Heart left ventricle (tissue), 16 donors: ENCODE data around the gene KMT2B. TPM values are rescaled to one million over a fixed set of nuclear protein-coding genes. Genes with fewer than 3 reads are reported as not detected.

Experiments
- ATAC-seq, 4 donors: fragments of 200-7000 bp; cut with Tn5 transposase; one replicate each; pipeline ENCODE4 v1.9.1; 2020 to 2022; ENCODE audit warnings: moderate library complexity in 4 of 4, mild to moderate bottlenecking in 3 of 4, moderate number of reproducible peaks in 1 of 4
- DNase-seq, 5 donors: peaks; one replicate each; pipeline ENCODE4 v3.0.0-alpha.2; 2020
- H3K27ac ChIP-seq, 12 donors: fragments of 200-600 bp; sonication (generic) in 4 of 12; one replicate each; pipeline versions ENCODE4 v1.5.0 to v1.8.0; 2016 to 2022; ENCODE audit warnings: mild to moderate bottlenecking in 2 of 12
- H3K27me3 ChIP-seq, 9 donors: fragments of 200-600 bp; sonication (generic) in 2 of 9; one replicate each; pipeline versions ENCODE4 v1.5.1 to v1.8.0; 2016 to 2022; ENCODE audit warnings: mild to moderate bottlenecking in 3 of 9
- H3K36me3 ChIP-seq, 9 donors: fragments of 200-600 bp; sonication (generic) in 2 of 9; one replicate each; pipeline versions ENCODE4 v1.5.0 to v1.8.0; 2018 to 2022; ENCODE audit warnings: mild to moderate bottlenecking in 2 of 9
- H3K4me1 ChIP-seq, 12 donors: fragments of 200-600 bp; sonication (generic) in 4 of 12; one replicate each; pipeline versions ENCODE4 v1.5.0 to v1.8.0; 2016 to 2022; ENCODE audit warnings: mild to moderate bottlenecking in 3 of 12
- H3K4me3 ChIP-seq, 12 donors: fragments of 200-600 bp; sonication (generic) in 4 of 12; one replicate each; pipeline versions ENCODE4 v1.5.0 to v1.8.0; 2017 to 2022; ENCODE audit warnings: mild to moderate bottlenecking in 9 of 12, moderate library complexity in 4 of 12
- H3K9me3 ChIP-seq, 12 donors: fragments of 200-600 bp; sonication (generic) in 4 of 12; one replicate each; pipeline versions ENCODE4 v1.5.0 to v1.8.0; 2016 to 2022; ENCODE audit warnings: mild to moderate bottlenecking in 1 of 12
- CTCF ChIP-seq, 12 donors: fragments of 200-600 bp; sonication (generic) in 4 of 12; IDR thresholded peaks; one replicate each; pipeline versions ENCODE4 v1.5.0 to v1.8.0; 2018 to 2022; ENCODE audit warnings: antibody characterized with exemption in 12 of 12, mild to moderate bottlenecking in 5 of 12
- POLR2A ChIP-seq, 2 donors: fragments of 450-650 bp; IDR thresholded peaks; one replicate each; pipeline ENCODE4 v1.6.1; 2017; ENCODE audit warnings: antibody characterized with exemption in 2 of 2, mild to moderate bottlenecking in 2 of 2, moderate library complexity in 2 of 2
- WGBS, 4 donors: extraction: QIAGEN DNeasy Blood & Tissue Kit in 2 of 4; methylation state at CpG; one replicate each; pipeline versions ENCODE4 v1.1.5 to v1.1.7; 2013 to 2018; 5-methylcytosine and 5-hydroxymethylcytosine counted together
- intact Hi-C, 10 donors: fragments of 100-400 bp; cut with DNase I; formaldehyde crosslinking; loops; one replicate each; pipeline versions ENCODE4 v1.11.1 to v1.14.2; 2022
- polyA plus RNA-seq, 2 donors: library from polyadenylated mRNA; stranded (reverse); fragments of 200-250 nt; gene quantifications; one replicate each; pipeline ENCODE4 v1.2.3, GENCODE V29; 2013
- total RNA-seq, 9 donors: library from RNA; depleted of rRNA in 2 of 9; stranded (reverse); fragments of >200 nt in 2 of 9; fragmentation: NEBNext Ultra II Directional in 3 of 9; extraction: Animal tissue kit (Norgen Biotek cat#: 25700) in 3 of 9; gene quantifications; one replicate each; pipeline versions ENCODE4 v1.1.0 to v1.2.4, GENCODE V29; 2016 to 2023
- donor health status: ischemic (EF 13 %, LVEDD 7.1; RV severe dilation, severe dysfunction).
- donor health status: healthy with polysubstance abuse.
- donor health status: DM: no; HTN: yes; CAD: no.
- donor health status: DM: no; HTN: no; CAD: no.
- donor health status: ischemic (EF 25% LVEDD 6.9; RV normal size, moderate dysfunction).
- donor health status: ischemic (EF 25% LVEDD 5.7; RV mildly dilated, moderate dysfunction).
- donor health status: healthy.
- donor health status: DM: yes; HTN: yes; CAD: no.
- donor health status: ischemic (EF 35%, LVEDD 5.7; RV mildly dilated, moderate dysfunction).
- donor health status: nonischemic (EF 11% LVEDD 7.7; RV severe dilation, severe dysfunction).
- donor health status: DM: yes; HTN: yes; CAD: no.
- donor health status: PGD.
- donor health status: ischemic (EF 29% LVEDD 5.4; RV normal size, mild dysfunction).
- donor health status: nonischemic (EF 23%, LVEDD 6.1; RV moderate dilation, normal function).

The KMT2B gene
- total and polyA plus RNA-seq, 11 donors = 11.3 to 24.5 (median 15.7) TPM

DNA sequence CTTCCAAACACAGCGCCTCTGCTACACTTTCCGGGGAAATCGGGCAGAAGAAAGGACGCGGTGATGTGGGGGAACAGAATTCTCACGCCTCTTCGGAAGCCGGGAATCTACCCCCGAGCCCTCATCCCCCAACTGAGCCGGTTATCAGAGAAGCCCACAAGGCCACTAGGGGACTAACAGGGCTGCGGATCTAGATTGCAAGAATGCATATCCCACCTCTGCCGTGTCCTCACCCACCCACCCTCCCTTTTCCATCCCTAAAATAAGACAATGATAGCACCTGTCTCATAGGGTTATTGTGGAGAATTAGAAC is 23.4 kb downstream of the KMT2B start:
- DNase-seq (no peak), ATAC-seq (no peak)
- Histone ChIP-seq H3K4me3 (peak overlapping the region; percentile 20 to 80 (median 64)), H3K4me1 (peaks cover 10 to 56% (median 26%) of the 10 kb centered on the region in 12 donors), H3K9me3 (no peaks in the 10 kb centered on the region), H3K27ac (peak overlapping the region in 11 of 12 donors; percentile 60 to 95 (median 74)), H3K36me3 (peaks cover 0 to 42% (median 36%) of the 10 kb centered on the region in 9 donors), H3K27me3 (no peaks in the 10 kb centered on the region)
- TF ChIP-seq POLR2A (IDR thresholded peaks at IDR 0.05) (no peak), CTCF (IDR thresholded peaks at IDR 0.05) (no peak)
- intact Hi-C loops = loop anchor here in 4 of 10 donors (5.0 to 10.0 kb wide), 3 partner anchors 191 to 314 kb away; partner anchors contain the start of genes LRFN3 (in 2 of the 4), THAP8 (in 1 of the 4) and WDR62 (in 1 of the 4)
- 6 to 12% (median 7%) methylated on average over 9 to 12 of the region's 12 CpGs for WGBS, 4 donors

GRCh38 chr19:35742121-35742724 is 24.4 kb downstream of the KMT2B start, which contains the start of gene IGFLR1:
Gene IGFLR1, minus strand, starts transcription at chr19:35742452. Its CDS starts 1,272 bp downstream, at chr19:35741180.
- Histone ChIP-seq H3K4me3 (peak within 1 kb of the TSS in 10 of 12 donors; percentile 42 to 80 (median 67)), H3K4me1 (peaks cover 14 to 67% (median 32%) of the 10 kb centered on the region in 12 donors), H3K36me3 (peaks cover 0 to 33% (median 25%) of the 10 kb centered on the region in 9 donors), H3K27me3 (no peaks in the 10 kb centered on the region), H3K9me3 (no peaks in the 10 kb centered on the region), H3K27ac (peak within 1 kb of the TSS in 10 of 12 donors; percentile 29 to 95 (median 74))
- peak in 1 of 5 donors; percentile 56 for DNase-seq
- intact Hi-C loops = loop anchor here in 4 of 10 donors (5.0 to 10.0 kb wide), 3 partner anchors 190 to 313 kb away; partner anchors contain the start of genes LRFN3 (in 2 of the 4), THAP8 (in 1 of the 4) and WDR62 (in 1 of the 4)
- ATAC-seq = no peak
- TF ChIP-seq CTCF (IDR thresholded peaks at IDR 0.05) (no peak), POLR2A (IDR thresholded peaks at IDR 0.05) (no peak)
- WGBS, 4 donors = 75 to 88% (median 84%) methylated on average over 9 of the region's 9 CpGs

DNA sequence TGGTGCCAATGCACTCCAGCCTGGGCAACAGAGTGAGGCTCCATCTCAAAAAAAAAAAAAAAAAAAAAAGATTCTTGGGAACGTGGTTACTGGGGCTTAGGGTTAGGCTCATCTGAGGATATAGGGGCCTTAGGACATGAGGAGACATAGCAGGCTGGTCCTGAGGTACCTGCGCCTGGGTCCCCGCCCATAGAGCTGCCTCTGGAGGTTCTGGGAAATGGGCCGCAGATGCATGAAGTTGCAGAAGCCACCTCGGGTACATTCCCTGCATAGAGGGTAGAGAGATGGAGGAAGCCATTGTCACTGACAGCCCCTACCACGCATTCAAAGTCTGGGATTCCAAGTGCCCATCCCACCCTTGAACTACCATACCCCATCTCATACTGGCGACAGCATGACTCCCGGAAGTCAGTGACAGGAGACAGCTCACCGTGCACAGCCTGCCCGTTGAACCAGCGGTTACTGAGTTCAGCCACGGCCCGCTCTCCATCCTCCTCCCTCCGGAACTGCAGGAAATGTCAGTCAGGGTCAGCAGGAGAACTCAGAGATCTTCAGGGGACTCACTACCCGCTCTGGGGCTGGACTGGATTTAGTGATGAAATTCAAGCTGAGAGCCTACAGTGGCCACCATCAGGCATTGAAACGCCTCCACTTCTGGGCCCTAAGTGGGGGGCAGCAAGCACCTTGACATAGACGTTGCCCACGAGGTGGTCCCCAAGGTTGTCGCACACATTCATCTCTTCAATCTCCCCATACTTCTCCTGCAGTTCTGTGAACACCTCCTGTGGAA is 26.0 kb downstream of the KMT2B start:
- no peak for TF ChIP-seq POLR2A (IDR thresholded peaks at IDR 0.05)
- no peak for TF ChIP-seq CTCF (IDR thresholded peaks at IDR 0.05)
- H3K4me3 ChIP-seq = peak overlapping the region in 8 of 12 donors; percentile 84 to 100 (median 91)
- no peaks in the 10 kb centered on the region for H3K27me3 ChIP-seq
- H3K27ac ChIP-seq = peak overlapping the region in 3 of 12 donors; percentile 100
- WGBS, 4 donors = 83 to 90% (median 87%) methylated on average over 19 of the region's 19 CpGs
- ATAC-seq = no peak
- H3K9me3 ChIP-seq = no peaks in the 10 kb centered on the region
- peaks cover 14 to 74% (median 39%) of the 10 kb centered on the region in 12 donors for H3K4me1 ChIP-seq
- no peak for DNase-seq
- peaks cover 0 to 18% (median 10%) of the 10 kb centered on the region in 9 donors for H3K36me3 ChIP-seq
- intact Hi-C loops = loop anchor here in 5 of 10 donors (2.0 to 10.0 kb wide), 4 partner anchors 27 to 311 kb away; partner anchors contain the start of genes LRFN3 (in 2 of the 5), THAP8 (in 1 of the 5) and WDR62 (in 1 of the 5)
